Mesendoderm (in vitro differentiated cells): ENCODE measurements around the gene OMP.

Experiments used
- DNase-seq: peaks from one replicate; pipeline ENCODE4 v3.0.0; 2013
- H2AK5ac ChIP-seq: 2 replicates; pipeline ENCODE4 v1.6.1; 2013; ENCODE audit warnings: low read length, inconsistent platforms
- H2BK120ac ChIP-seq: 2 replicates; pipeline ENCODE4 v1.6.1; 2013; ENCODE audit warnings: low read depth, mild to moderate bottlenecking, low read length, moderate library complexity, mixed read lengths
- H2BK15ac ChIP-seq: replicated peaks from 2 replicates; pipeline ENCODE4 v1.6.1; 2013; ENCODE audit warnings: low read depth, mild to moderate bottlenecking, moderate library complexity
- H2BK5ac ChIP-seq: 2 replicates; pipeline ENCODE4 v1.6.1; 2013; ENCODE audit warnings: low read length, inconsistent platforms
- H3K18ac ChIP-seq: 2 replicates; pipeline ENCODE4 v1.6.1; 2013; ENCODE audit warnings: mild to moderate bottlenecking, low read length, mixed read lengths
- H3K23ac ChIP-seq: one replicate; pipeline ENCODE4 v1.6.1; 2013; ENCODE audit warnings: low read length
- H3K27ac ChIP-seq: 2 replicates; pipeline ENCODE4 v1.5.1; 2013; ENCODE audit warnings: low read depth, mild to moderate bottlenecking, inconsistent platforms, low read length, moderate library complexity
- H3K27me3 ChIP-seq: 2 replicates; pipeline ENCODE4 v1.6.1; 2013; ENCODE audit warnings: low read length, control low read depth, mild to moderate bottlenecking, inconsistent platforms; ENCODE audit not compliant: insufficient read depth, poor library complexity
- H3K36me3 ChIP-seq: 2 replicates; pipeline ENCODE4 v1.6.1; 2013; ENCODE audit warnings: low read length, inconsistent platforms; ENCODE audit not compliant: control insufficient read depth, insufficient read depth
- H3K4ac ChIP-seq: one replicate; pipeline ENCODE4 v1.6.1; 2013; ENCODE audit warnings: low read depth, mild to moderate bottlenecking, low read length, moderate library complexity
- H3K4me1 ChIP-seq: 2 replicates; pipeline ENCODE4 v1.6.1; 2013; ENCODE audit warnings: low read depth, low read length, inconsistent platforms; ENCODE audit not compliant: control insufficient read depth
- H3K4me2 ChIP-seq: 2 replicates; pipeline ENCODE4 v1.6.1; 2013; ENCODE audit warnings: low read length
- H3K4me3 ChIP-seq: 2 replicates; pipeline ENCODE4 v1.5.1; 2013; ENCODE audit warnings: mild to moderate bottlenecking, low read length
- H3K56ac ChIP-seq: one replicate; pipeline ENCODE4 v1.6.1; 2013; ENCODE audit warnings: low read length
- H3K79me1 ChIP-seq: 2 replicates; pipeline ENCODE4 v1.6.1; 2013; ENCODE audit warnings: low read length, inconsistent platforms
- H3K79me2 ChIP-seq: 2 replicates; pipeline ENCODE4 v1.6.1; 2013; ENCODE audit warnings: mild to moderate bottlenecking, low read length; ENCODE audit not compliant: control insufficient read depth, insufficient read depth
- H3K9ac ChIP-seq: 2 replicates; pipeline ENCODE4 v1.6.1; 2013; ENCODE audit warnings: low read length, inconsistent platforms
- H4K5ac ChIP-seq: one replicate; pipeline ENCODE4 v1.6.1; 2013; ENCODE audit warnings: low read length
- H4K8ac ChIP-seq: one replicate; pipeline ENCODE4 v1.6.1; 2013; ENCODE audit warnings: low read depth, mild to moderate bottlenecking, control low read depth, low read length, moderate library complexity
- WGBS: extraction: QIAGEN DNeasy Blood & Tissue Kit; methylation state at CpG from one replicate; pipeline ENCODE4 v1.1.7; 2013; ENCODE audit warnings: low lambda C conversion rate, missing lambda C conversion rate; ENCODE audit not compliant: insufficient coverage; ENCODE audit errors: extremely low coverage; 5-methylcytosine and 5-hydroxymethylcytosine counted together

OMP gene

DNA sequence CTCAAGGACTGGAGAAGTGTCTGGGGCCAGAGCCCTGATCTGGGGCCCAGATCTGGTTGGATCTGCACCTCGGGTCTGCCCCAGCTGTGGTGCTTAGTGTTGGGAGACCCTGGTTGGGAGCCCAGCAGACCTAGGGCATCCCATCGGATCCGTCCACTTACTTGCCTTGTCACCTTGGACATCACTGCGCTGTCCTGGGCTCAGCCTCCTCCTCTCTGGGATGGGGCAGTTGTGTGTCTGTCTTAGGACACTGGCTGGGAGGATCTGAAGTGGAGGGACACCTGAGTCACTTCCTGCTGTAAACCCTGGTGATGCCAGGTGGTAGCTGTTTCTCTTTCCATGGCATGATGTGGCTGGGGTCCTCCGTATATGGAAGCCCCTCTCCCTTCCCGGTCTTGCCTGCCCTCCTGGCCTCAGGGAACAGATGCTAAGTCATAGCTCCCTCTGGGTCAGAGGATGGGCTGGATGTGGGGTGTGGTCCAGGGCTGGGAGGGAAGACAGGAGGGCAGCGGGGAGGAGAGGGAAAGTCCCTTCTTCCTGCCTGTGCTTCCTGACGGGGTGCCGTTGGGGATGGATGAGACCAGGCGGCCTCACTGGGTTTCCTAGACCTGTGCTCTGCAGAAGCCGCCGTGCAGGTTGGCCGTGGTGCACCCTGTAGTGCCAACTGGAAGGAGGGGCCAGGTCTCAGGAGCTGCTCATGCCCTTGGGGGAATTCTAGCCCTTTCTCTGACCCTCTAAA lies 12.1 kb upstream of the OMP start:
- Histone ChIP-seq H4K8ac (no peak overlapping the region), H3K4me2 (no peak overlapping the region), H4K5ac (no peak overlapping the region), H3K27me3 (no peaks in the 10 kb centered on the region), H3K79me2 (no peaks in the 10 kb centered on the region), H3K4me3 (no peak overlapping the region), H3K9ac (no peak overlapping the region), H2BK15ac (no peak overlapping the region), H3K79me1 (no peaks in the 10 kb centered on the region), H2BK5ac (no peak overlapping the region), H2AK5ac (no peak overlapping the region), H3K4me1 (peaks cover 3% of the 10 kb centered on the region), H2BK120ac (no peak overlapping the region), H3K56ac (no peak overlapping the region), H3K18ac (no peak overlapping the region), H3K27ac (no peak overlapping the region), H3K4ac (no peak overlapping the region), H3K36me3 (no peaks in the 10 kb centered on the region), H3K23ac (no peak overlapping the region)
- DNase-seq = no peak
- no CpG with 5 or more reads among the region's 13 CpGs for WGBS

DNA sequence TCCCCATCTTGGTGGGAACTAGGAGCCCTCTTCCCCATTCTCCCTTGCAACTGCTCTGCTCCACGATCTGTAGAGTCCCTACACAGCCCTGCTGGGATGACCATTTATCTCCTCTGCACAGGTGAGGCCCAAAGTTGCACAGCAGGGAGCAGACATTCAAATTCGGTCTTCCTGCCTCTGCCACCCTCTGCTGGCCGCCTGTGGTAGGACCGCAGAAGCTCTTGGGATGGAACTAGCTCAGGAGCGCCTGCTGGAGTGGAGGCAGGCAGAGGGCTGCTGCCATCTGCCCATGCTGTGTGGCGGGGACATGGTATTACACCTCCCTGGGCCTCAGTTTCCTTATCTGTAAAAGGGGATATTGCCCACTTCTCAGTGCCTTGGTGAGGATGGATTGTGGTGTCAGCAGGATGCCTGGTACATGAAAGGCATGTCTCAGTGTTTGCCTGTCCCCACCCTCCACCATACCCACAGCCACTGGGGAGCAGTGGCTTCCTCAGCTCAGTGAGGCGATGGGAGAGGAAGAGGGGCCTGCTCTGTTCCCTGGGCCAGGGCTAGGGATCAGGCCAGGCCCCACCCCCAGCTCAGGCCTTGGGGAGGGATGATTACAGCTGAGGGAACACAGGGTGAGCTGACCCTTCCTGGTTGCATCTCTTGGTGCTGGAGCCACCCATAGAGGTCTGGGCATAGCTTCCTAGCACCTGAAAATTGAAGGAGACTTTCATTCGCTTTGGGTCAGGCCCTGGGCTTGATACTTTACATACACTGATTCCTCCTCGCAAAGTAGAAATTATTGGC lies 11.3 kb upstream of the OMP start:
- H3K4me2 ChIP-seq = no peak overlapping the region
- WGBS = no CpG with 5 or more reads among the region's 9 CpGs
- H4K8ac ChIP-seq = no peak overlapping the region
- no peak overlapping the region for H4K5ac ChIP-seq
- H3K18ac ChIP-seq = no peak overlapping the region
- no peak overlapping the region for H3K56ac ChIP-seq
- no peak overlapping the region for H3K9ac ChIP-seq
- H2BK15ac ChIP-seq = no peak overlapping the region
- peaks cover 3% of the 10 kb centered on the region for H3K4me1 ChIP-seq
- no peaks in the 10 kb centered on the region for H3K79me2 ChIP-seq
- H3K4me3 ChIP-seq = no peak overlapping the region
- no peaks in the 10 kb centered on the region for H3K79me1 ChIP-seq
- H2AK5ac ChIP-seq = no peak overlapping the region
- no peak overlapping the region for H2BK120ac ChIP-seq
- H2BK5ac ChIP-seq = no peak overlapping the region
- DNase-seq = peak; percentile 90
- no peak overlapping the region for H3K27ac ChIP-seq
- H3K27me3 ChIP-seq = no peaks in the 10 kb centered on the region
- no peak overlapping the region for H3K4ac ChIP-seq
- H3K23ac ChIP-seq = no peak overlapping the region
- H3K36me3 ChIP-seq = no peaks in the 10 kb centered on the region

GRCh38 chr11:77092382-77092781 lies 10.3 kb upstream of the OMP start:
- no peaks in the 10 kb centered on the region for H3K79me2 ChIP-seq
- H3K23ac ChIP-seq = no peak overlapping the region
- no peak overlapping the region for H3K56ac ChIP-seq
- H2AK5ac ChIP-seq = no peak overlapping the region
- H3K4ac ChIP-seq = no peak overlapping the region
- no peak overlapping the region for H3K9ac ChIP-seq
- no peak for DNase-seq
- H3K4me2 ChIP-seq = no peak overlapping the region
- no peaks in the 10 kb centered on the region for H3K4me1 ChIP-seq
- no peaks in the 10 kb centered on the region for H3K36me3 ChIP-seq
- H3K4me3 ChIP-seq = no peak overlapping the region
- no peak overlapping the region for H2BK5ac ChIP-seq
- no peak overlapping the region for H2BK120ac ChIP-seq
- H3K79me1 ChIP-seq = no peaks in the 10 kb centered on the region
- H2BK15ac ChIP-seq = no peak overlapping the region
- no peaks in the 10 kb centered on the region for H3K27me3 ChIP-seq
- no CpG with 5 or more reads among the region's 7 CpGs for WGBS
- H4K8ac ChIP-seq = no peak overlapping the region
- no peak overlapping the region for H3K18ac ChIP-seq
- H3K27ac ChIP-seq = no peak overlapping the region
- H4K5ac ChIP-seq = no peak overlapping the region

GRCh38 chr11:77093056-77093891 lies 9.4 kb upstream of the OMP start:
- WGBS = no CpG with 5 or more reads among the region's 33 CpGs
- no peaks in the 10 kb centered on the region for H3K36me3 ChIP-seq
- no peak overlapping the region for H4K8ac ChIP-seq
- no peak overlapping the region for H2BK15ac ChIP-seq
- no peaks in the 10 kb centered on the region for H3K4me1 ChIP-seq
- no peak overlapping the region for H3K4me3 ChIP-seq
- no peaks in the 10 kb centered on the region for H3K27me3 ChIP-seq
- no peak overlapping the region for H4K5ac ChIP-seq
- H3K4ac ChIP-seq = no peak overlapping the region
- H2BK5ac ChIP-seq = no peak overlapping the region
- H3K27ac ChIP-seq = no peak overlapping the region
- DNase-seq = no peak
- H3K23ac ChIP-seq = no peak overlapping the region
- no peaks in the 10 kb centered on the region for H3K79me1 ChIP-seq
- H3K79me2 ChIP-seq = no peaks in the 10 kb centered on the region
- no peak overlapping the region for H2AK5ac ChIP-seq
- H3K18ac ChIP-seq = no peak overlapping the region
- no peak overlapping the region for H2BK120ac ChIP-seq
- H3K4me2 ChIP-seq = no peak overlapping the region
- no peak overlapping the region for H3K9ac ChIP-seq
- no peak overlapping the region for H3K56ac ChIP-seq

DNA sequence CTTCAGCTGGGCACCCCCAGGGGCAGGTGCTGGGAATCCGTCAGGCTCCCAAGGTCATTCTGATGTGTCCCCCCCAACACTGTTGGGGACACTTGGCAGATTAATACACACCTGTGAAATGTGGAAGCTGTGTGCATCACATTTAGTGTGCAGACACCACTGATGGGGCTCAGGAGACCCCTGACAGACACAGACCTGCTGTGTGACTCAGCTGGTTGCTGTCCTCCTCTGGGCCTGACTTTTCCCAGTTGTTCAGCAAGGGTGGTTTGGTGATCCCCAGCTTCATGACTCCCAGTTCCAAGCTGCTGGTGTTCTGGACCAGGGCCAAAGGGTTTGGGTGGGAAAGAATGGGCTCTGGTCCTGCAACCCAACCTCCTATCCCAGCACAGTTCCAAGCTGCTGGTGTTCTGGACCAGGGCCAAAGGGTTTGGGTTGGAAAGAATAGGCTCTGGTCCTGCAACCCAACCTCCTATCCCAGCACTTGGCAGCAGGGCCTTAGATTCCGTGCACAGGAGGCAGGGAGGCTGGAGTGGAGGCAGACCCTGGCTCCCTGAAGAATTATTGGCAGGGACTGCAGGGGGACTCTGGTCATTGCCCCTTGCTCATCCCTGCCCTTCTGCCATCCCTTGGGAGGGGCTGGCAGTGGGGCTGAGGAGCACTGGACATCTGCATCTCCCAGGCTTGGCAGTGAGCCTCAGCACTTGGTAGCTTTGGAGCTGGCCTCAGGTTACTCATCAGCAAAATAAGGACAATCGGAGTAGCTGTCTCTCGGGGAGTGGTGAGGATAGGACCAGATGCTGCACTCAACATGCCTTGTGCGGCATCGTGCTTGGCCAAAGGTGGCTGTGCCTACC lies 8.4 kb upstream of the OMP start:
- Histone ChIP-seq H3K4me2 (no peak overlapping the region), H3K9ac (no peak overlapping the region), H3K23ac (no peak overlapping the region), H3K79me2 (no peaks in the 10 kb centered on the region), H4K5ac (no peak overlapping the region), H2BK120ac (no peak overlapping the region), H3K27ac (no peak overlapping the region), H3K36me3 (no peaks in the 10 kb centered on the region), H2AK5ac (no peak overlapping the region), H3K18ac (no peak overlapping the region), H3K79me1 (no peaks in the 10 kb centered on the region), H2BK15ac (no peak overlapping the region), H3K4me1 (no peaks in the 10 kb centered on the region), H3K27me3 (no peaks in the 10 kb centered on the region), H3K4me3 (no peak overlapping the region), H3K4ac (no peak overlapping the region), H4K8ac (no peak overlapping the region), H3K56ac (no peak overlapping the region), H2BK5ac (no peak overlapping the region)
- WGBS = no CpG with 5 or more reads among the region's 6 CpGs
- DNase-seq = no peak
